OCI-LY3 (cell line): ENCODE results near the gene TMED7.
"Not testable (repeated sequence)": the region's sequence is repeated elsewhere in the genome, so short reads cannot be mapped to it uniquely, and the experiment has no call there.

ENCODE experiments used
- H2AFZ ChIP-seq: fragments of 200-600, 300-600 bp; shearing (Covaris generic); 2 replicates; pipeline ENCODE4 v1.6.0; 2014; ENCODE audit warnings: antibody characterized with exemption, low read depth, low read length
- H3K27ac ChIP-seq: fragments of 200-600, 300-600 bp; sonication (generic); 2 replicates; pipeline ENCODE4 v1.5.1; 2014; ENCODE audit warnings: mild to moderate bottlenecking, low read length, moderate library complexity, mixed read lengths
- H3K27me3 ChIP-seq: fragments of 200-600, 300-600 bp; sonication (generic); 2 replicates; pipeline ENCODE4 v1.6.1; 2014; ENCODE audit warnings: low read depth, low read length, mixed read lengths
- H3K36me3 ChIP-seq: fragments of 200-600, 300-600 bp; sonication (generic); replicated peaks from 2 replicates; pipeline ENCODE3; 2014; ENCODE audit warnings: low read depth, low read length, mixed read lengths
- H3K4me1 ChIP-seq: fragments of 300-600, 200-600 bp; sonication (generic); 2 replicates; pipeline ENCODE4 v1.6.1; 2014; ENCODE audit warnings: low read length, mixed read lengths
- H3K4me2 ChIP-seq: fragments of 200-600, 300-600 bp; sonication (generic); 2 replicates; pipeline ENCODE4 v1.6.1; 2014; ENCODE audit warnings: low read length, mixed read lengths
- H3K4me3 ChIP-seq: fragments of 300-600, 200-600 bp; sonication (generic); 2 replicates; pipeline ENCODE4 v1.5.1; 2014; ENCODE audit warnings: antibody characterized with exemption, mild to moderate bottlenecking, low read length, moderate library complexity
- H3K79me2 ChIP-seq: fragments of 300-600, 200-600 bp; shearing (Covaris generic); 2 replicates; pipeline ENCODE4 v1.6.1; 2014; ENCODE audit warnings: mild to moderate bottlenecking, low read length, mixed read lengths
- H3K9ac ChIP-seq: fragments of 300-600, 200-600 bp; shearing (Covaris generic); 2 replicates; pipeline ENCODE4 v1.6.0; 2014; ENCODE audit warnings: mild to moderate bottlenecking, low read length, moderate library complexity
- H3K9me3 ChIP-seq: fragments of 200-600, 300-600 bp; shearing (Covaris generic); 2 replicates; pipeline ENCODE4 v1.6.1; 2014; ENCODE audit warnings: low read length, mixed read lengths; ENCODE audit not compliant: insufficient read depth
- H4K20me1 ChIP-seq: fragments of 200-600, 300-600 bp; sonication (generic); 2 replicates; pipeline ENCODE4 v1.6.1; 2016; ENCODE audit warnings: low read length, mixed read lengths; ENCODE audit not compliant: insufficient read depth
- EZH2phosphoT487 ChIP-seq: fragments of 200-600 bp; shearing (Covaris generic); IDR thresholded peaks from 2 replicates; pipeline ENCODE4 v1.6.1; 2018; ENCODE audit warnings: antibody characterized with exemption, mixed run types, low read depth
- TF ChIP-seq, protein P1 (sequence below): fragments of 200-600, 300-600 bp; sonication (generic); IDR thresholded peaks from 2 replicates; pipeline ENCODE4 v1.5.1; 2014; ENCODE audit warnings: antibody characterized with exemption, low read length, low read depth

TMED7 gene

GRCh38 chr5:115625579-115626444 is at the start of gene TMED7:
TSS of gene TMED7 (minus strand) at chr5:115626036. CDS start at chr5:115625792, 244 bp downstream.
- Histone ChIP-seq H3K27me3 (peaks cover 8% of the 10 kb centered on the region), H2AFZ (peak within 1 kb of the TSS; percentile 96)
- TF ChIP-seq EZH2phosphoT487 = no peak
- TF ChIP-seq, protein P1, sequence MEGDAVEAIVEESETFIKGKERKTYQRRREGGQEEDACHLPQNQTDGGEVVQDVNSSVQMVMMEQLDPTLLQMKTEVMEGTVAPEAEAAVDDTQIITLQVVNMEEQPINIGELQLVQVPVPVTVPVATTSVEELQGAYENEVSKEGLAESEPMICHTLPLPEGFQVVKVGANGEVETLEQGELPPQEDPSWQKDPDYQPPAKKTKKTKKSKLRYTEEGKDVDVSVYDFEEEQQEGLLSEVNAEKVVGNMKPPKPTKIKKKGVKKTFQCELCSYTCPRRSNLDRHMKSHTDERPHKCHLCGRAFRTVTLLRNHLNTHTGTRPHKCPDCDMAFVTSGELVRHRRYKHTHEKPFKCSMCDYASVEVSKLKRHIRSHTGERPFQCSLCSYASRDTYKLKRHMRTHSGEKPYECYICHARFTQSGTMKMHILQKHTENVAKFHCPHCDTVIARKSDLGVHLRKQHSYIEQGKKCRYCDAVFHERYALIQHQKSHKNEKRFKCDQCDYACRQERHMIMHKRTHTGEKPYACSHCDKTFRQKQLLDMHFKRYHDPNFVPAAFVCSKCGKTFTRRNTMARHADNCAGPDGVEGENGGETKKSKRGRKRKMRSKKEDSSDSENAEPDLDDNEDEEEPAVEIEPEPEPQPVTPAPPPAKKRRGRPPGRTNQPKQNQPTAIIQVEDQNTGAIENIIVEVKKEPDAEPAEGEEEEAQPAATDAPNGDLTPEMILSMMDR = no peak

GRCh38 chr5:115674782-115675181 is 48.9 kb upstream of the TMED7 start:
- not testable (repeated sequence) for H3K9me3 ChIP-seq, H2AFZ ChIP-seq

More at GRCh38 chr5:115625579-115626444, at the start of gene TMED7:
- Histone ChIP-seq H3K27ac (peak within 1 kb of the TSS; percentile 62), H3K4me2 (peak within 1 kb of the TSS; percentile 82), H3K4me1 (peaks cover 14% of the 10 kb centered on the region), H3K9me3 (no peaks in the 10 kb centered on the region), H3K79me2 (peaks cover 50% of the 10 kb centered on the region), H3K36me3 (no peaks in the 10 kb centered on the region), H4K20me1 (peaks cover 31% of the 10 kb centered on the region), H3K4me3 (peak within 1 kb of the TSS; percentile 94), H3K9ac (peak within 1 kb of the TSS; percentile 84)

DNA sequence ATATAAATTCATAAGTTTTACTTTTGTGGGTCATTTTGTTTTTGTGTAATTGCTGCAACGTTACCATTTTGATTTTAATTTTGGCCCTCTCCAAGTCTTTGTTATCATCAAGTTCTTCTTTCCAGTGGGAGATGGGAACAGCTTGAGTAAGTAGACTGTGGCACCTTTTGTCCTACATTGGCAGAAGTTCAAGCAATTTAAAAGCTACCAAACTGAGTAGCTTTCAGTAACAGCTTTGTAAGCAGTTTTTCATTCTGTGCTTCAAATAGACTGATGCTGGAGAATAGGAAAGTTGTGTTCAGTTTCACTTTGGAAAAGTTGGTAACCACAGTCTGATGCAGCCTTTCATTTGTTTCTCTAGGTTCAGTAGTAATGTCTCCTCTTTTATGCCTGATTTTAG is 47.8 kb upstream of the TMED7 start:
- Histone ChIP-seq H3K4me1 (no peaks in the 10 kb centered on the region), H3K9me3 (no peaks in the 10 kb centered on the region), H3K27ac (no peak overlapping the region), H3K4me2 (no peak overlapping the region), H3K4me3 (no peak overlapping the region), H3K27me3 (peaks cover 12% of the 10 kb centered on the region; the same call in 1 of the 2 replicates), H2AFZ (no peak overlapping the region), H3K79me2 (no peaks in the 10 kb centered on the region), H3K36me3 (no peaks in the 10 kb centered on the region), H3K9ac (no peak overlapping the region), H4K20me1 (no peaks in the 10 kb centered on the region)
- TF ChIP-seq, protein P1 = no peak
- TF ChIP-seq EZH2phosphoT487 = no peak

More at GRCh38 chr5:115674782-115675181, 48.9 kb upstream of the TMED7 start:
- H3K4me2 ChIP-seq, H3K9ac ChIP-seq, H3K36me3 ChIP-seq, H4K20me1 ChIP-seq, H3K79me2 ChIP-seq, H3K27ac ChIP-seq, H3K4me3 ChIP-seq, H3K4me1 ChIP-seq: not testable (repeated sequence)
- H3K27me3 ChIP-seq = peaks cover 12% of the 10 kb centered on the region; the same call in 1 of the 2 replicates

GRCh38 chr5:115671939-115672338 is 46.1 kb upstream of the TMED7 start:
- no peak for TF ChIP-seq EZH2phosphoT487
- Histone ChIP-seq H3K79me2 (no peaks in the 10 kb centered on the region), H3K4me1 (no peaks in the 10 kb centered on the region)

GRCh38 chr5:115666023-115666422 is 40.2 kb upstream of the TMED7 start:
- TF ChIP-seq EZH2phosphoT487 = no peak
- TF ChIP-seq, protein P1 = no peak
- Histone ChIP-seq H3K4me3 (no peak overlapping the region), H4K20me1 (no peaks in the 10 kb centered on the region), H3K27me3 (peaks cover 8% of the 10 kb centered on the region), H3K9me3 (no peaks in the 10 kb centered on the region), H3K9ac (no peak overlapping the region), H3K4me2 (no peak overlapping the region), H2AFZ (no peak overlapping the region), H3K36me3 (no peaks in the 10 kb centered on the region), H3K27ac (no peak overlapping the region), H3K79me2 (no peaks in the 10 kb centered on the region), H3K4me1 (no peaks in the 10 kb centered on the region)

More at GRCh38 chr5:115671939-115672338, 46.1 kb upstream of the TMED7 start:
- no peaks in the 10 kb centered on the region for H4K20me1 ChIP-seq
- no peak overlapping the region for H3K27ac ChIP-seq
- H2AFZ ChIP-seq = no peak overlapping the region
- no peak overlapping the region for H3K9ac ChIP-seq
- peaks cover 12% of the 10 kb centered on the region; the same call in 1 of the 2 replicates for H3K27me3 ChIP-seq
- H3K36me3 ChIP-seq = no peaks in the 10 kb centered on the region
- no peaks in the 10 kb centered on the region for H3K9me3 ChIP-seq
- H3K4me3 ChIP-seq = no peak overlapping the region
- H3K4me2 ChIP-seq = no peak overlapping the region
